Measurements from ENCODE around the gene CDH23. TPM values are rescaled to one million over a fixed set of nuclear protein-coding genes. Genes with fewer than 3 reads are reported as not detected.

The CDH23 gene
- total RNA-seq, 1 donor from 2014 or later, result 9.4 TPM

GRCh38 chr10:71736570-71736952 is 339.8 kb downstream of the CDH23 start:
- no peaks in the 10 kb centered on the region for H3K27me3 Mint-ChIP-seq
- H3K9me3 Mint-ChIP-seq, result no peaks in the 10 kb centered on the region
- peaks cover 19% of the 10 kb centered on the region for H3K4me1 Mint-ChIP-seq (ENCODE audit: unreplicated experiment)
- H3K36me3 Mint-ChIP-seq, result no peaks in the 10 kb centered on the region
- no peak for DNase-seq (ENCODE audit: extremely low spot score, unreplicated experiment)
- peak overlapping the region; percentile 59 for H3K27ac Mint-ChIP-seq
- H3K4me3 Mint-ChIP-seq, result no peak overlapping the region
- no peak for TF ChIP-seq CTCF (conservative IDR thresholded peaks at IDR 0.05)

DNA sequence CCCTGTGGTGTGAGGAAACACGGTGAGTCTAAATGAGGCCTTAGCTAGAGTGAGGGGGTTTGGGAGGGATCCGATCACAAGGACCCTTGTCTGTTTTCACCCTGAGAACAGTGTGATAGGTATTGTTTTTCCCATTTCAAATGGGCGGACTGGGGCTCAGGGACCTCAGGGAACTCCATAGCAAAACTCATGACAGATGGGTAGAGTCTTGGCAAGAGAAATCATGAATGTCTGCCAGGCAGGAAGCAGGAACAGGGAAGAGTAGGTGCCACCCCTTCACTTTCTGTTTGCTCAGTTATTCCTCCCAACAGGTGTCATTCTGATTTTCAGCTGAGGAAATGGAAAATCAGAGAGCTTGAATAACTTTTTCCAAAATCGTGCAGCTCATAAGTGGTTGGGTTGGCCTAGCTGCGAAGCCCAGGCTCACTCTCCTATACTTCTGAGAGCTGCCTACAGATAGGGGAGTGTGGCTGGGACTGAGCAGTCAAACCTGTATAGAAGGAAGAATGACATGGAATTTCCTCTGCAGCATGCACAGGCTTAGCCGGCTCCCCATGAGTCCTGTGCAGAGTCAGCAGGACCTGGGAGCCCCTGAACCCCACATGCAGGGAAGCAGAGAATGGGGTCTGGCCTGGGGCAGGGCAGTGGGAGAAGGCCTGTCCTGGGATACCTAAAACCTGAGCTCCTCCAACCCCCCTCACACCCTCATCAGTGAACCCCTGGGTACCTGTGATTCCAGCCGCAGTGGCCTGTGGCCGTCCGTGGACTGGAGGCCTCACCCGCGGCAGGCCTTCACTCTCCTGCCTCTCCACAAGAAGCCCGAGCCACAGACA is 340.5 kb downstream of the CDH23 start:
- Mint-ChIP-seq H3K27ac (peak overlapping the region; percentile 59), H3K4me1 (ENCODE audit: unreplicated experiment) (peaks cover 19% of the 10 kb centered on the region)
- DNase-seq (ENCODE audit: extremely low spot score, unreplicated experiment), result no peak

DNA sequence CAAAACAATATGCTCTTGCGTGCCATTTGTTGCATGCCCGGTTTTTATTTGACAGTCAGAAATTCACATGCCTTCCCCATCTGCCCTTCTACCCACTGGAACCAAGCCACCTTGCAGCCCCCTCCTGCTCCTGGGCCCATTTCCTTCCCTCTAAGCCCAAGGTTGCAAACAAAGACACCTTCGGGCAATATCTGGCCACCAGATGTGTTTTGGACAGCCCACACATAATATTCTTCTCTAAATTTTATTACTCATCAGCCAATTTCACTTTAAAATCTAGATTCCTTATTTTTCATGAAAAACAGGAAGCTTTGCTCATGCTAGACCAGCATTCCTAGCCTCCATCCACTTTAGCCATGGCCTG is 341.1 kb downstream of the CDH23 start:
- H3K9me3 Mint-ChIP-seq, result no peaks in the 10 kb centered on the region
- H3K27me3 Mint-ChIP-seq, result no peaks in the 10 kb centered on the region
- TF ChIP-seq CTCF (conservative IDR thresholded peaks at IDR 0.05), result no peak
- DNase-seq (ENCODE audit: extremely low spot score, unreplicated experiment), result no peak
- peaks cover 19% of the 10 kb centered on the region for H3K4me1 Mint-ChIP-seq (ENCODE audit: unreplicated experiment)
- H3K27ac Mint-ChIP-seq, result no peak overlapping the region
- H3K4me3 Mint-ChIP-seq, result no peak overlapping the region
- no peaks in the 10 kb centered on the region for H3K36me3 Mint-ChIP-seq

More for the DNA sequence above, 340.5 kb downstream of the CDH23 start:
- TF ChIP-seq CTCF (conservative IDR thresholded peaks at IDR 0.05), result no peak
- no peaks in the 10 kb centered on the region for H3K36me3 Mint-ChIP-seq
- H3K27me3 Mint-ChIP-seq, result no peaks in the 10 kb centered on the region
- H3K4me3 Mint-ChIP-seq, result no peak overlapping the region
- no peaks in the 10 kb centered on the region for H3K9me3 Mint-ChIP-seq

DNA sequence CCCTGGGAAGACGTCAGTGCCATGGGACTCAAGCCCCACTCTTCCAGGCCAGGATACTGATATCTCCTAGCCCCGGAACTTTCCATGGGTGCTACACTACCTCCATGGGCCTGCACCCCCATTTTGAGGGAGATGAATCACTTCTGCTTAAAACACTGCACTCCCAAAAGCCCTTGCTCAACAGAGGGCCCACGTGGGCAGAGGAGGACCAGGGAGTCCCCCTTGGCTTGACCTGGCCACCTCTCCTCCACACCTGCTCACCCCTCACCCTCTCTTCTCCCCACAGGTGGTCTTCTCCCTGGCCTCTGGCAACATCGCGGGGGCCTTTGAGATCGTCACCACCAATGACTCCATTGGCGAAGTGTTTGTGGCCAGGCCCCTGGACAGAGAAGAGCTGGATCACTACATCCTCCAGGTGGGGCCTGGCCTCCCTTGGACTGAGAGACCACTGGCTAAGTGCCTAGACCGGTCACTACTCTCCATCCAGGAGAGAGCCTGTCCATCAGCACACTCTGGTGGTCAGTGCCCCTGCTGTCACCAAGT is 342.7 kb downstream of the CDH23 start:
- no peaks in the 10 kb centered on the region for H3K9me3 Mint-ChIP-seq
- no peaks in the 10 kb centered on the region for H3K36me3 Mint-ChIP-seq
- no peak for TF ChIP-seq CTCF (conservative IDR thresholded peaks at IDR 0.05)
- DNase-seq (ENCODE audit: extremely low spot score, unreplicated experiment), result no peak
- no peaks in the 10 kb centered on the region for H3K27me3 Mint-ChIP-seq
- no peak overlapping the region for H3K4me3 Mint-ChIP-seq
- no peak overlapping the region for H3K27ac Mint-ChIP-seq
- H3K4me1 Mint-ChIP-seq (ENCODE audit: unreplicated experiment), result peaks cover 19% of the 10 kb centered on the region

- H3K27me3 Mint-ChIP-seq, result no peaks in the 10 kb centered on the region
- H3K4me1 Mint-ChIP-seq (ENCODE audit: unreplicated experiment), result peaks cover 19% of the 10 kb centered on the region
- no peak for TF ChIP-seq CTCF (conservative IDR thresholded peaks at IDR 0.05)
- H3K27ac Mint-ChIP-seq, result no peak overlapping the region
- H3K36me3 Mint-ChIP-seq, result no peaks in the 10 kb centered on the region
- DNase-seq (ENCODE audit: extremely low spot score, unreplicated experiment), result no peak
- no peak overlapping the region for H3K4me3 Mint-ChIP-seq
- H3K9me3 Mint-ChIP-seq, result no peaks in the 10 kb centered on the region
Measured at GRCh38 chr10:71740069-71740653, 343.4 kb downstream of the CDH23 start.
